ENCODE results near the gene SULT4A1. TPM values are rescaled to one million over a fixed set of nuclear protein-coding genes. Genes with fewer than 3 reads are reported as not detected.

The SULT4A1 gene
- total RNA-seq, 1 experiment from 2014 or later = 15.0 TPM

GRCh38 chr22:43879901-43880540 is 17.7 kb upstream of the SULT4A1 start:
- H3K9ac ChIP-seq (ENCODE audit: extremely low read depth, insufficient read length, low read length) = no peak overlapping the region
- no peak overlapping the region for H2BK12ac ChIP-seq (ENCODE audit: insufficient read length, low read depth, low read length)
- Mint-ChIP-seq H3K4me1 (peaks cover 7 to 13% of the 10 kb centered on the region in 2 experiments), H3K27ac (peak overlapping the region in 1 of 3 experiments; percentile 55; a peak in 2 of 7 replicates), H3K9me3 (peaks cover 0 to 1% of the 10 kb centered on the region in 2 experiments; a peak in 4 of 5 replicates), H3K27me3 (ENCODE audit: low read depth) (peaks cover 1% of the 10 kb centered on the region; the same call in 1 of the 2 replicates), H3K4me3 (no peak overlapping the region), H3K36me3 (ENCODE audit: insufficient read depth in 1 of 3, low read depth in 3 of 3) (peaks cover under 1 to 3% (median 1%) of the 10 kb centered on the region in 3 experiments; a peak in 4 of 7 replicates)
- H2BK20ac ChIP-seq (ENCODE audit: low read depth, low read length, poor library complexity, severe bottlenecking) = no peak overlapping the region
- H3K4me2 ChIP-seq (ENCODE audit: insufficient read depth, insufficient read length, low read length) = no peak overlapping the region
- H3K4ac ChIP-seq (ENCODE audit: low read depth, low read length) = no peak overlapping the region
- no peaks in the 10 kb centered on the region for H3K27me3 ChIP-seq (ENCODE audit: insufficient read depth, low read length)
- H3K23me2 ChIP-seq (ENCODE audit: insufficient read length, low read depth, low read length, poor library complexity, severe bottlenecking) = no peaks in the 10 kb centered on the region
- no peak overlapping the region for H3T11ph ChIP-seq (ENCODE audit: low read length)
- H4K20me1 ChIP-seq (ENCODE audit: control insufficient read depth, insufficient read depth, insufficient read length) = no peaks in the 10 kb centered on the region
- no peak overlapping the region for H3K14ac ChIP-seq (ENCODE audit: insufficient read depth, low read length)
- no CpG with 5 or more reads among the region's 14 CpGs for WGBS (ENCODE audit: extremely low coverage, insufficient read length, low lambda C conversion rate)
- no peak for TF ChIP-seq CTCF (conservative IDR thresholded peaks at IDR 0.05)
- H3K4me1 ChIP-seq (ENCODE audit: insufficient read depth, low read length) = no peaks in the 10 kb centered on the region
- H3K79me2 ChIP-seq (ENCODE audit: insufficient read depth, low read length) = no peaks in the 10 kb centered on the region
- H2BK5ac ChIP-seq (ENCODE audit: insufficient read length, low read length) = no peak overlapping the region
- no peak overlapping the region for H2BK120ac ChIP-seq (ENCODE audit: low read depth, low read length, poor library complexity, severe bottlenecking)
- H3K9me3 ChIP-seq (ENCODE audit: control insufficient read depth, low read depth, low read length) = no peaks in the 10 kb centered on the region
- H3K23ac ChIP-seq (ENCODE audit: insufficient read length, low read depth, low read length) = no peak overlapping the region
- no peak overlapping the region for H3K56ac ChIP-seq (ENCODE audit: insufficient read length, low read depth, low read length)
- H4K91ac ChIP-seq (ENCODE audit: insufficient read length, low read depth, low read length) = no peak overlapping the region
- no peak overlapping the region for H3K18ac ChIP-seq (ENCODE audit: insufficient read length, low read depth, low read length)
- H2AFZ ChIP-seq (ENCODE audit: low read length) = no peak overlapping the region
- H3K27ac ChIP-seq (ENCODE audit: insufficient read length, low read depth, low read length) = no peak overlapping the region
- no peak for DNase-seq
- no peaks in the 10 kb centered on the region for H3K79me1 ChIP-seq (ENCODE audit: insufficient read depth, low read depth, low read length, poor library complexity, severe bottlenecking)
- no peak overlapping the region for H4K8ac ChIP-seq (replicated peaks; ENCODE audit: insufficient read length, low read depth, low read length)
- no peak overlapping the region for H4K5ac ChIP-seq (ENCODE audit: insufficient read length, low read depth, low read length)
- no peak overlapping the region for H2BK15ac ChIP-seq (ENCODE audit: low read depth, low read length)
- no peak overlapping the region for H2AK5ac ChIP-seq (ENCODE audit: insufficient read length, low read length)

All from H9 (cell line).